A375 (cell line): ENCODE measurements around the gene RNF148. TPM values are rescaled to one million over a fixed set of nuclear protein-coding genes. Genes with fewer than 3 reads are reported as not detected.

Experiments used
- small RNA-seq: library from RNA; depleted of rRNA; stranded (forward); fragments of <200 nt; gene quantifications from one replicate; pipeline ENCODE3, GENCODE V24; 2014
- total RNA-seq: library from RNA; depleted of rRNA; stranded (reverse); fragments of >200 nt; shearing (Covaris generic); gene quantifications from 2 replicates; pipeline ENCODE4 v1.2.3, GENCODE V29; 2014; rRNA removed

Gene RNF148
- total RNA-seq, result 0.87 and 1.1 TPM in 2 replicates

GRCh38 chr7:122702872-122703510, at the start of gene RNF148:
TSS of gene RNF148 (minus strand) at chr7:122702922. CDS start at chr7:122702750, 172 bp downstream.

DNA sequence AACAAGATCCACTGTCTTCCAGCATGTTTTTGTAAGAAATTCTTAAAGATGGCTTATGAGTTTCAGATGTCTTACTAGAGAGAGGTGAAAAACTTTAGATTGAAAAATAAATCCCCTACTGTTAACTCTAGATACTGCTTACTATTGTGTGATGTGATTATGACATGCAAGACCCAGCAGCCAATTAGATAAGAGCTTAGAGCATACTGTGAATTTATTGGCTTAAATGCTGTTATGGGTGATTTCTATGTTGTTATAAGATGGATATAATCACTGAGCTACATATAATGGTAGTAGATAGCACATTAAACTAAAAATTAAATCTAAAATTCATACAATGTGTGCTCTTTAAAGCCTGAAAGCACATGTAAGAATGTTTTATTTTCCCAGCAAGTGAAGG, 3.7 kb downstream of the RNF148 start, which contains the start of gene RNF133:
Gene RNF133 (minus strand): TSS at position 101 of the 400 bp plus-strand sequence. CDS start 199 bp downstream, outside the sequence.

Small RNA genes lying within 50 kb of the gene (small RNA-seq; reads per million reads assigned to genes)
- gene AC006463.1, result not detected

Other genes with a start within 250 kb of the RNF148 start
- gene RNF133, start 3.8 kb downstream of the RNF148 start, total RNA-seq, result 0.29 and 0.49 TPM in 2 replicates
- gene CADPS2, start 183.5 kb upstream of the RNF148 start, total RNA-seq, result 14.3 and 14.6 TPM in 2 replicates